NCI-H2029 treated with DMSO at 0.1 percent for 48 hours (cell line): Measurements from ENCODE around the gene MSH5.

Source experiments
- DNase-seq: peaks from one replicate; lab custom pipeline; 2025; lab: John Stamatoyannopoulos, UW

MSH5 gene

DNA sequence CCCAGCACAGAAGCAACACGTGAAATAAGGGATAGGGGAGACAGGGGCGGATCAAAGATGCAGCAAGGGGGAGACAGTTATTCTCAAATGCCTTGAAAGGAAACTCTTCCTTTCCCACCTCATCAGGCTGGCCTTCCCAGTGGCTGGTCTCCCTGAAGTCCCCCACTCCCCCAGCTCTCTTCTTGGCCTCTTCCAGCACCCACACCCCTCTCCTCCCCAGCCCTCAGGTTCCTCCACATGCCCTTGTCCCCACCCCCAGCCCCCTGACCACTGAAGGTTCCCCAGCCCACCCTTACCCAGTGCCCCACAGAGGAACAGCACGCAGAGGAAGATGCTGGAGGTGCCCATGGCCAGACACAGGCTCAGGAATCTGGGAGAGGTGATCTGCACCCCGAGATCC, 26.3 kb upstream of the MSH5 start:
- no peak for DNase-seq

DNA sequence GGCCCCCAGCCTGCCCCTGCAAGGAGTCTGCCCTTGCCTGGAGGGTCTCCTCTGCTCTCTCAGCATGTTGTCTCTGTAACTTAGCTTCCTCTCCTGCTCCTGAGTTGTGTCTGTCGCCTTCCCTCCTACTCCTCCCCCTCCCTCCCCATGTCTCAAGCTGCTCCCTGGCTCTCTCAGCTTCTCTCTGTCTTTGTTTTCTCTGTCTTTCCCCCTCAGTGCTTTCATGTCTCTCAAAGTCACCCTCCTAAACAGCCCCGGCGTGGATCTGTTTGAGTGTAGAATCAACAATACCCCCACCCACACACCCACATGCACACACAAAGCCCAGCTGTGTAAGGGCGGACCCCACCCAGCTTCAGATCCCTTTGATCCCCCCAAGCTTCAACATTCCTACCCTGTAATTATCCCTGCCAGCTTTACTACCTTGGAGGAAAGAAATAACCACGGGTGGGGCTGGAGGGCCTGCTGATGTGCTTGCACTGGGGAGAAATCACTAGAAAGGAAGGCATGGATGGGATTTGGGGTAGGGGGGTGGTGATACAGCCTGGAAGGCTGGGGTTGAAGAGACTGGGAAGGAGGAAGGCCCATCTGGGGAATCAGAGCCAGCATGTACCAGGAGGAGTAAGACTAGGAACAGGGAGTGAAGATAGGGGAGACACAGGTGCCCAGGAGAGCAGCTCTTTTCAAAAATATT, 25.7 kb upstream of the MSH5 start:
- no peak for DNase-seq

DNA sequence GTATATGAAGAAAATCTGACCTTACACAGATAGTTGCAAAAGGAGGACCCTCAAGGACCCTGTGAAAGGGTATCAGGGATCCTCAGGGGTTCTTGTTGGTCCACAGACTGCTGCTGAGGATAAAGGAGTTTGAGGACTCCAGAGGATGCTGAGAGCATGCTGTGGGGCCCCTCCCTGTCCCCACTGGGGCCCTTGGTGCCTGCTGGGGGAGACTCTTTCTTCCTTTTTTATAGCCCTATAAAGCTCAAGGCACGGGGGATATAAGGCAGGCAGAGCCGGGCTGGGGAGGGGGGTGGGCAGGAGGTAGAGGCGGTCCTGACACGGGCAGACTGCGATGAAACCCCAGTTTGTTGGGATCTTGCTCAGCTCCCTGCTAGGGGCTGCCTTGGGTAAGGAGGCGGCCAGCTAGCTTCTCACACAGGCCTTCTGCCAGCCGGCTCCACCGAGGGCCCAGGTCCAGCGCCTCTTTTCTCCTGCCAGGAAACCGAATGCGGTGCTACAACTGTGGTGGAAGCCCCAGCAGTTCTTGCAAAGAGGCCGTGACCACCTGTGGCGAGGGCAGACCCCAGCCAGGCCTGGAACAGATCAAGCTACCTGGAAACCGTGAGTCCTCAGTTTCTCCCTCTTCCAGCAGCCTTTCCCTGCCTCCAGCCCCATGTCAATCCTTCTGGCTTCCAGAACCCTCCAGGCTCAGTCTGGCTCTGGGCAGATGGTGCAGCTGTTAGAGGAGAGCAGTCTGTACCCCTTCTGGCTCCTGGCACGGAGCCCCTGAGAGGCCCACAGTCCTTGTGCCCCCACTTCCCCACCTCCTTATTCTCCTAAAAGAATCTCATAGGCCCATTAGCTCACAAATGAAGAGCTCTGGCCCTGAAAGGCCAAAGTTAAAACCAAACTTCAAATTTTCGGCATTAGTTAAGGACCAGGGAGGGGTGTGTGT, 24.5 kb upstream of the MSH5 start, which contains the start of gene LY6G6D:
Gene LY6G6D, plus strand, starts transcription at position 327 of the 937 bp plus-strand sequence. Its CDS starts 8 bp downstream, at position 335.
- no peak for DNase-seq

DNA sequence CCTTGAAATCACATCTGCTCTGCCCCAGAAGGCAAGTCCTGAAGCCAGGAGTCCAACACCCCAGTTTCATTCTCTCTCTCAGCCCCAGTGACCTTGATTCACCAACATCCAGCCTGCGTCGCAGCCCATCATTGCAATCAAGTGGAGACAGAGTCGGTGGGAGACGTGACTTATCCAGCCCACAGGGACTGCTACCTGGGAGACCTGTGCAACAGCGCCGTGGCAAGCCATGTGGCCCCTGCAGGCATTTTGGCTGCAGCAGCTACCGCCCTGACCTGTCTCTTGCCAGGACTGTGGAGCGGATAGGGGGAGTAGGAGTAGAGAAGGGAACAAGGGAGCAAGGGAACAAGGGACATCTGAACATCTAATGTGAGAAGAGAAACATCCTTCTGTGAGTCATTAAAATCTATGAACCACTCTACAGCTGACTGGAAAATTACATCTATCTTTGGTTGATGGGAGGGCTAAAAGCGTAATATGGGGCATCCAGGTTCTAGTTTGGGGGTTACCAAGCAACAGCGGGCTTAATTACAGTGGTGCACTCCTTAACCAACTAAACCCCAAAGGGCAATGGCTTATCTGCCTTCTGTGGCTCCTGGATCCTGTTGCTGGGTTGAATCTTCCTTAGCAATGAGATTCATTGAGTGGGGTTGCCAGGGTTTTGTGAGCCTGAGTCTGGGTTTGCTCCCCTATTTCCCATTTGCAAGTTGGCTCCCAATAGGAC, 22.1 kb upstream of the MSH5 start:
- no peak for DNase-seq

DNA sequence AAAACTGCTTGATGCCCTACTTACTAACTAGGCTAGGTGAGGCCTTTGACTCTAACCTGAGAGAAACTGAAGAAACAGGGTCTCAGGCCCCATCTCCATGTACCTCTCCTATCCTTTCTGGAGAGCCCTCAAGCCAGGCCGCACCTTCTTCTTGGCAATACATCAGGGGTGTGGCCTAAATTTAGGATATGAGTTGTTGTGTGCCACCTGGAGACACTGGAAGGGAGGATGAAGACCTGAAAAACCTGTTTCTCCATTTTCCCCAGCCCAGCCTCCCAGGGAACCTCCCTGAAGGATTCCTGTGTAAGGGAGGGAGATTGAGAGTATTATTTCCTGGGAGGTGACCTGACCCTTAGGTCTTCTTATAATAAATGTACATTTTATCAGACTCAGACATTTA, 21.5 kb upstream of the MSH5 start:
- DNase-seq, result peak; percentile 47

DNA sequence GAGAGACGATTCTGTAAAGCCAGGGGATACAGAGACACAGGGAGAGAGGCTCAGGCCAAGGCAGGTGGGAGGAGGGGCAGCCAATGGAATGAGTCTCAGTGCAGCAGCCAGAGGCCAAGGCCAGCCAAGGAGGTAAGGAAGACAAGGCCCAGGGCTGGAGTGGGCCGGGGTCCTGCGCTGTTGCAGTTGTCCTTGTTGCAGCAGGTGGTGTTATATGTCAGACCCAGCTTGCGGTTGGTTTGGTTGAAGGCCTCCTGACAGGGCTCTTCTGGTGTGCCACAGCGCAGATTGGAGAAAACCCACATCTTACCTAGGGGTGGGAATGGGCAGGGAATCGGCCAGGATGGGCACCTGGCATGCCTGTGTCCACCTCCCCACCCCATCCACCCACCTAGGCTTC, 20.8 kb upstream of the MSH5 start:
- no peak for DNase-seq

DNA sequence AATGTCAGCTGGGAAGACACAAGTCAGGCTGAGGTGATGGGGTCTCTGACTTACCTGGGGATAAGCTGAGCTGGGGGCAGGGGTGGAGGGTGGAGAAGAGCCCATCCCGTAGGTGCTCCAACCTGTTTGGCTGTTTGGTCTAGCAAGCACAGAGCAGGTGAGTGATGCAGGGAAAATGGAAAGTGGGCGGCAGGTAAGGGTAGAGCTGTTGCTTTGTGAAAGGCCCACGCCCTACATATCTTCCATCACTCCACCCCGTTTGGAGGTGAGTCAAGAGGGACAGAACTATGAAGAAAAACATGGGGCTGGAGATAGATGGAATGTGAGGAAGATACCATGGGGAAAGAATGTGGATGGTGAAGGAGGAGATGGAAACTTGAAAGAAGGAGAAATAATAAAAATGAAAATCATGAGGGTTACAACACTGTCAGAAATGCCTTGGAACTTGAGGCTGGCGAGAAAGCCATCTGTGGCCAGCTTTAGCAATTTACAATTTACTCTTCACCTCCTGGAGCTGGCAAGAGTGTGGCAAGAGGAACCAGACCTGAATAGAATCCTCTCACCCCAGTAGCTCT, 19.5 kb upstream of the MSH5 start:
- no peak for DNase-seq

DNA sequence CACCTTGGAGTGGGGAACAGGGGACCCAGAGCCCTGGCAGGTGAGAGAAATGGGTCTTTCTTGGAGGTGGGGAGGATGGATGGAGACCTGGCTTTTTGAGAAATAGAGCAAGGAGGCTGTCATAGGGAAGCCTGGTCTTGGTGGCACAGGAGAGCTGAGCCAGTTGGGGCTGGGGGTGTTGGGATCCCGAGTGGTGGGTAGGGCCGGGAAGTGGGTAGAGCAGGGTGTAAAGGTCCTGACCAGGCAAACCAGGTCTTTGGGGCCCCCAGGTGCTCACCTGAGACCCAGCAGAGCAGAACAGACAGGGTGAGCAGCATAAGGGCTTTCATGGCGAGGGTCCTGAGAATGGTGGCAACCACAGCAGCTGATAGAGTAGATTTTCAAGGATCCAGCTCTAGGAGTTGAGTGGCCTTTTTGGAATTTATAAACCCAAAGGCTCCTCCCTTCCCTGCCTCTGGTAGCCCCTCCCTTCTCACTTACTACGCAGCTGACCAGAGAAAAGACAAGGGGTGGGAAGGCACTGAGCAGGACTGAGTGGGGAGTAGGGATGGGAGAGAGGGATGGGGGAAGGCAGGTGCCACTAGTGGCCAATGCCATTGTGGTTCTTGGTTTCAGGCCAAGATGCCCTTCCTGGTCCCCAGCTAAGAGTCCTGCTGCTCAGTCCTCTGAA, 18.3 kb upstream of the MSH5 start, which contains the start of gene LY6G6C:
Gene LY6G6C, minus strand, starts transcription at position 396 of the 670 bp plus-strand sequence. Its CDS starts 67 bp downstream, at position 329.
- no peak for DNase-seq

DNA sequence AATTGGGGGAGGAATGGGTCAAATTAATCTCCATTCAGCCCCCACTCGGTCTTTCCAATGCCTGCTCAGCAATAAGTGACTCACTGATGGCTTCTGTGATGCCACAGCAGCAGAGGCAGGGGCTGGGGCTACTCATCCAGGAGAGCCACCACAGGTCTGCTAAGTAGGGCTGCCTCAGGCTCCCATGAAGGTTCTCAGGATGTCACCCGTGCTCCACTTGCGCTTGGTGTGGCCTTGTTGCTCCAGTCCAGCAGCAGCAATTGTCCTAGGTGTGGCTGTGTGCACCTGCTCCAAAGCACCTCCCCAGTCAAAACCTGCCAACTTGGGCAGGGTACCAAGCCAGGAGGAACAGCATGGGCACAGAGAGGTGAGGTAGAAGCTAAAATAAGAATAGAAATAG, 17.6 kb upstream of the MSH5 start:
- DNase-seq, result no peak

DNA sequence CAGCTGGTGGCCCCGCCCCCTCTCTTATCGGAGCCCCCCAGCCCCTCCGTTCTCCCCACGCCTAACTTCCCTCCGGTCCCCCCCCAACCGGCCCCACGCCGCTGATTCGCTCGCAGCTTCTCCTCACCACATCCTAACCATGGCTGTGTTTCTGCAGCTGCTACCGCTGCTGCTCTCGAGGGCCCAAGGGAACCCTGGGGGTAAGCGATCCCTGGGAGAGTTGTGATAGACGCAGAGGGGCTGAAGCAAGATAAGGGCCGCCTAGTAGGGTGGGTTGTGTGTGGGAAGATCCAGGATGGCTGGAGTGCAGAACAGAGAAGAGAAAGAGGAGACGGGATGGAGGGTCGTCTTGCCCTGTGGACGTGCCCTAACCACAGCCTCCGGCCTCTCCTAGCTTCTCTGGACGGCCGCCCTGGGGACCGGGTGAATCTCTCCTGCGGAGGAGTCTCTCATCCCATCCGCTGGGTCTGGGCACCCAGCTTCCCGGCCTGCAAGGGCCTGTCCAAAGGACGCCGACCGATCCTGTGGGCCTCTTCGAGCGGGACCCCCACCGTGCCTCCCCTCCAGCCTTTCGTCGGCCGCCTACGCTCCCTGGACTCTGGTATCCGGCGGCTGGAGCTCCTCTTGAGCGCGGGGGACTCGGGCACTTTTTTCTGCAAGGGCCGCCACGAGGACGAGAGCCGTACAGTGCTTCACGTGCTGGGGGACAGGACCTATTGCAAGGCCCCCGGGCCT, 16.4 kb upstream of the MSH5 start, which contains the start of gene MPIG6B:
Gene MPIG6B, plus strand, starts transcription at position 129 of the 735 bp plus-strand sequence. Its CDS starts 11 bp downstream, at position 140.
- no peak for DNase-seq

DNA sequence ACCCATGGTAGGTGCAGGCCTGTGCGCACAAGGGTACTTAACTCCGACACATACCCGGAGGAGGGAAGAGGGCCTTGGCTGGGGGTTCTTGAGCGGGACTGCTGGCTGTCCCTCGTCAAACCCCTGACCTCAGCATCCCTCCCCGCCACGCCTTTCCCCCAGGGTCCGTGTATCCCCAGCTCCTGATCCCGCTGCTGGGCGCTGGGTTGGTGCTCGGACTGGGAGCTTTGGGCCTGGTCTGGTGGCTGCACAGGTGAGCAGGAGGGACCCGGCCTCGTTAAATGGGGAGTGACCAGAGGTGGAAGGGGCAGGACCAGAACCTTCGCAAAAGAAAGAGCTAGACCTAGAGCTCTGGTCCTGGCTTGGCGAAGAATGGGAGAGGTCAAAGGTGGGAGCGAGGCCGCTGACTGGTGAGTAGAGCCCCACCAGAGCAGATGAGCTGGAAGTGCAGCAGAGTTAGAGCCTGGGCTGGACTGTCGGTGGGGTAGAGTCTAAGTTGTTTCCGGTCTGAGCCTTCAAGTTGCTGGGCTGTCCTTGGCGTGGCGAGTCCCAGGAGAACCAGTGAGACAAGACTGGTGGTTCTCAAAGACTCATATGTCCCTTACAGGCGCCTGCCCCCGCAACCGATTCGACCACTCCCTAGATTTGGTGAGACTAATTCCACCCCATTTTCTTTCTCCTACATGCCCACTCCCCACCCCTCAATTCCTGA, 15.7 kb upstream of the MSH5 start:
- no peak for DNase-seq

DNA sequence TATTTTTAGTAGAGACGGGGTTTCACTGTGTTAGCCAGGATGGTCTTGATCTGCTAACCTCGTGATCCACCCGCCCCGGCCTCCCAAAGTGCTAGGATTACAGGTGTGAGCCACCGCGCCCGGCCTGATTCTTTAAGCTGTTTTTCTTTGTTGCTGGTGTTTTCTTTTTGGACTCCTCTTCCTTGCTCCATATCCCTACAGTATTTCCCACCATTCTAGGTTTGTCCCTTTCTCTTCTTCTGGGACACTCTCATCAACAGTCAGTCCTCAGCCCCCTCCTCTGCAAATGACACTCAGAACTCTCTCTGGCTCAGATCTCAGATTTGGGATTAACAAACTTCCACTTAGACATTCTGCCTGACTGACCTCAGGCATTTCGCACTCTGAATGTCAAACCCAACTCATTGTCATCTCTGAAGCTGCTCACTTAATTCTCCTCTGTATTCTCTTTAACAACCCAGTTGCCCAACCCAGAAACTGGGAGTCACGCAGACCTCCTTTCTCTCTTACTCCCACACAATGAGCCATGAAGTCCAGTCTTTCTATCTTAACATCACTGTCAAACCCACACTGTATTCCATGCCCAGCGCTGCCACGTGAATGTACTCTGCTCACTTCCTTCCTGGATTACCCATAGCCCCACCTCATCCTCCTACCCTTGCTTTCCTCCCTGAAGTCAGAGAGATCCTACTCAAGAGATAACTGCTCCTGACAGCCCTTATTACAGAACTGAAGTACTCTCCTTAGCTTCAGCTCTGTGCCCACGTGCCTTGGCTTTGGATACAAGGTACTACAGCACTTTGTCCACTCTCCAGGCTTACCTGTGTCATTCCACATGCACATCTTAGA, 14.1 kb upstream of the MSH5 start:
- no peak for DNase-seq

DNA sequence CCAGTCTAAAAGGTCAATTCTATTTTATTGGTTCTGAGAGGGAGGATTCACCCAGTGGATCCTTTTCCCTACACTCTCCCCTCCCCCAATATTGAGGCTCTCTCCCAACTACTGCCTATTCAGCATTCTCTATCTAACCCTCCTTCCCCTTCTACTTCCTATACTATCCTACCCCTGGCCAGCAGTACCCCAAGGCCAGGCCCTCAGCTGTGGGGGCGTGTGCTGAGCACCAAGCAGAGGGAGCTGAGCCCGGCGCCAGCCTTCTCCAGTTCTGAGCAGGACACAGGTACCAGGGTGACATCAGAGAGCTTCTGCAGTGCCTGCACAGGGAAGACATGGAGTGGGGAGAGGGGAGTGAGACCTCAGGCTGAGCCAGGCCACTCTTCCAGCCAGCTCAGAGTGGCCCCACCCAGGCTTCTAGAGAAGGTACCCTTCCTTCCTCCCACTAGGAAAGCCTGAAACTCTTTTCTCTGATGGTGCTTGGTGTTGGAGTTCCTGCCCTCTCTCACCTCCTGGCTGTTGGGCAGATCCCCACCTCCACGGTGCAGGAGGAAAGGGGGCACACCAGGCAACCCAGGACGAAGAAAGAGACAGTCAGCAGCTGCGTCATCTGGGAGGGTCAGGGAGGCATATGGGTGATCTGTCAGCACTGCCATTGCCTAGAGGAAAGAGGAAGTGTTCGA, 12.6 kb upstream of the MSH5 start:
- no peak for DNase-seq

DNA sequence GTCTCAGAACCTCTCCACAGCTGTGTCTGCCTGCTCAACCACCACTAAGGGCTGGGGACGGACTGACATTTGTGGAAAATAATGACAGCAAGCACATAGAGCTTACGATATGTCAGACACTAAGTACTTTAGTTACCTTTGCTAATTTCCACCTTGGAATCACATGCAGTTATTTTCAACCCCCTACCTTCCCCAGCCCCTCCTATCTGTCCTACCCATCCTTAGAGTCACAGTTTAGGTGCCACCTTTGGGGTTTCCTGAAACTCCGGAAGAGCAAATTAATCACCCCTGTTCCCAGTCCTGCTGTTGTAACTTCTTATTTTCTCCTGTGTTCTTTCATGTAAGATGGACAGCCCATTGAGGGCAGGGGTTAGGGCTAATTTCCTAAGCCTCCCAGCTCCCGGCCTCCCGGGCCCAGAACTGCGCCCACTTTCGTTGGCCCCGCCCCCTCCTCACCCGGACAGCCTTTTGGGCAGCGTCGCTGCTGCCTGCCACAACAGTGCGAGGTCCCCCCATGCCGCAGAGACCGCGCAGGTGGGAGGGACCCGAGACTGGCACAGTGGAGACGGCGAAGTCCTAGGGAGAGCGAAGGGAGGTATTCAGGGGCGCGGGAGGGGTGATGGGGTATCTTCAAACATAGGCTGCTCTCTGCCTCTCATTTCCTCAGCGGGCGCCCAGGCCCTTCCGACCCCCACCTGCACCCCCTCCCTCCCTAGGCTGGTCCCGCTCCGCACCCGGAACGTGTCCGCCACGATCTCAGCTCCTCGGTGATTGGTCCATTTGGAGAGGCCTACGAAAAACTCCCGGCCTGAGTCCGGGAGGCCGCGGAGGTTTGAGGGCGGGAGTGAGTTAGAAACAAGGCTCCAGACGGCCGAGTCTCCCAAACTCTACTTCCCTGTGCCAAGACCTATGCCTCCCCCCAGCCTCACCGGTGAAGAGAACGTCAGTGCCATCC, 11.8 kb upstream of the MSH5 start:
- no peak for DNase-seq

DNA sequence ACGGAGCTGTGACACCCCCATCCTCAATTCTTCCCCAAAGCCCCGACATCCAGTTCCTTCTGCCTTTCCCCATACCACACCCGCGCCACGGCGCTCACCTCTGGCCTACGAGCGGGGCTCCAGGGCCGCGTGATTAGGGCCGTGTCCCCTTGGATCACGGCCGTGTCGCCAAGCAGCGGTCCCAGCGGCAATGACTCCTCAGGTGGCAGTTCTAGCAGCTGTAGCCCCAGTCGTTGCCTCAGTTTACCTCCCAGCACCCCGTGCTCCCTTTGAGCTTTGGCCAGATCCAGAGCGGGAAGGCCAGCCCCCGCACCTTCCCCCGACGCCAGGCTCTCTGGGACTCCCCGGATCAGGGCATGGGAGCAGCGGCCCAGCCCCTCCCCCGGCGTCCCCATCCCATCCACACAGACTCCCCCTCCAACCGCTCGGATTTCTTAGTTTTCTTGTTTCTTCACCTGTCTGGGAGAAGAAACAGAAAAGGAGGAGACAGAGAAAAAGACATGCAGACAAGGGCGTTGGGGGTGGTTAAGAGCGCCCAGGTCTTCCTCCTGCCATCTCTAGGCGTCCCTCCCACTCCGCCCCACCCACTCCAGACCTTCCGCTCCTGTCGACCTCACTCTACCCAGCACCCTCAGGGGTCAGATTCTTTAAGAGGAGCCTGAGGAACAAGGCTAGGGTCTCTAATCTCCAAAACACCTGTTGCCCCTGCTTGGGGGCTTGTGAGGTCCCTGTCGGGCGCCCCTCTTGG, 10.9 kb upstream of the MSH5 start, which contains the start of gene DDAH2:
Gene DDAH2, minus strand, starts transcription at position 533 of the 748 bp plus-strand sequence. Its CDS starts 138 bp downstream, at position 395.
- DNase-seq, result no peak

DNA sequence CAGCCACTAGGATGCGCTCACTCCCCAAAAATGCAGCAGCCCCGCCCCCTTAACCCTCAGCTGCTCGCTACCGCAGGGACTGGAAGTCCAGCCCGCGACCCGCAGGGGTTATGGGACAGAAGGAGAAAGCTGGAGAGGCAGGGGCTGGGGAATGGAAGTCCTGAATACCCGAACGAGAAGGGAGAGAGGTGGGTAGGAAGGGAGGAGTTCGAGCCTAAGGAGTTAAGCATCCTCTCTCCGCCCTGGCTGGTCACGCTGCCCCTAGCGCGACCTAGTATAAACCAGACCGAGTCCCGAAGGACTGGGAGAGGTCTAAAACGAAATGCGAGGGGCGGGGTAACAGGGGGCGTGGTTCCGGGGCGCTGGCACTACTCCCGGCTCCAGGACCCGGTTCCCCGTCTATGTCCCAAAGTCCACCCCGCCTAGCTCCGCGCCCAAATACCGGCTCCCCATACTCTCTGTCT, 10.3 kb upstream of the MSH5 start:
- peak; percentile 63 for DNase-seq
